Astrocyte of the hippocampus (primary cell): ENCODE measurements around the gene CYP4F22.
"Not testable (repeated sequence)": the region's sequence is repeated elsewhere in the genome, so short reads cannot be mapped to it uniquely, and the experiment has no call there.

ENCODE experiments used
- DNase-seq: peaks from one replicate; pipeline ENCODE4 v3.0.0; 2011; ENCODE audit warnings: low read depth, low spot score

The CYP4F22 gene

GRCh38 chr19:15488489-15489226, 19.7 kb upstream of the CYP4F22 start:
- DNase-seq = no peak

DNA sequence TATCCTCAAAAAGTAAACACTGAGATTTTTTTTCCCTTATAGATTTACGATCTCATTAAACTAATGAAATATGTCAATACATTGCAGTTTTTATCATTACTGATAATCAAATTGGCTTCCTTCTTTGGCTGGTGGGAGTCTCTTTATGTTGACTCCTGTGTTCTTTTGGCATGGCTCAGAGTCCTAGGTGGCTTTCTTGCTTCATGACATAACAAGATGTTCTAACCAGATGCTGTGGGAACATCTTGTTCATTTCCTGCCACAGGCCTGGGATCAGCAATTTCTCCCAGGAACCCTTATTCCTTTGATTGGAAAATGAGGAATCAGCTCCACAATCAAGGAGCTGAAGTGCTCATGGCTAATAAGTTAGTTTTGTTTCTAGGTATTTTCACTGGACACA, 13.2 kb upstream of the CYP4F22 start:
- DNase-seq = no peak

- DNase-seq = no peak
Observed at GRCh38 chr19:15498156-15498858, 10.0 kb upstream of the CYP4F22 start.

DNA sequence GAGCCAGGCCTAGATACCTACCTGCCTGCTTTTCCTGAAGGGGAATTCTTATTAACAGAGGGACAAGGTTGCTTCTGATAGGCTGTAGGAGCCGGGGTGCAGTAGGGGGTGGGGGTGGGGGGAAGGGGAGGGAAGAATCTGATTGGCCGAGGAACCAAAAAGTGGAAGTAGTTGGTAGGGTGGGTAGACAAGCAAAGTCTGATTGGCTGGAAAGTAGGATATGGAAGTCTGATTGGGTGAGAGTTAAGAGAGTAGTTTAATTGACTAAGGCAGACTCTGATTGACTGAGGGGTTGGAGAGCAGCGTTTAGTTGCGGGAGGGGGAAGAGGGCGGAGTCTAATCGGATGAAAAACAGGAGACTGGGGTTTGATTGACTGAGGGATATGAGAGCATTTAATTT, 9.4 kb upstream of the CYP4F22 start:
- DNase-seq = no peak

- no peak for DNase-seq
Observed at GRCh38 chr19:15501596-15501995, 6.7 kb upstream of the CYP4F22 start.

GRCh38 chr19:15502264-15502663, 6.1 kb upstream of the CYP4F22 start:
- DNase-seq = no peak

- DNase-seq = no peak
Observed at GRCh38 chr19:15506074-15506571, 2.2 kb upstream of the CYP4F22 start.

GRCh38 chr19:15507068-15508034, 974 bp upstream of the CYP4F22 start:
- DNase-seq = no peak

- no peak for DNase-seq
Observed at GRCh38 chr19:15511671-15512424, 3.5 kb downstream of the CYP4F22 start.

GRCh38 chr19:15515227-15515625, 6.9 kb downstream of the CYP4F22 start:
- not testable (repeated sequence) for DNase-seq

GRCh38 chr19:15516363-15516762, 8.0 kb downstream of the CYP4F22 start:
- no peak for DNase-seq

DNA sequence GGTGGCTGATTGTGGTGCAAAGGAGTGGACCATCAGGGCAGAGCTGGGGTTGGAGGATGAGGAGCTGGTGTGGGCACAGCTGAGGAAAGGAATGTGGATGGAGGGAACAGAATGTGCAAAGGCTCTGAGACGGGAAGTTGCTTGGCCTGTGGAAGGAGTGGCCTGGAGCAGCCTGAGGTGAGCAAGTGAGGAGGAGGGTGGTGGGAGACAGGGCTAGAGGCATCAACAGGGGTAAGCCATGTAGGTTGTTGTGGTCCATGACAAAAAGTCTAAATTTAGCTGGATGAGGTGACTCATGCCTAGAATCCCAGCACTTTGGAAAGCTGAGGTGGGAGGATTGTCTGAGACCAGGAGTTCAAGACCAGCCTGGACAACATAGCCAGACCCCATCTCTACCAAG, 9.5 kb downstream of the CYP4F22 start:
- DNase-seq = no peak

DNA sequence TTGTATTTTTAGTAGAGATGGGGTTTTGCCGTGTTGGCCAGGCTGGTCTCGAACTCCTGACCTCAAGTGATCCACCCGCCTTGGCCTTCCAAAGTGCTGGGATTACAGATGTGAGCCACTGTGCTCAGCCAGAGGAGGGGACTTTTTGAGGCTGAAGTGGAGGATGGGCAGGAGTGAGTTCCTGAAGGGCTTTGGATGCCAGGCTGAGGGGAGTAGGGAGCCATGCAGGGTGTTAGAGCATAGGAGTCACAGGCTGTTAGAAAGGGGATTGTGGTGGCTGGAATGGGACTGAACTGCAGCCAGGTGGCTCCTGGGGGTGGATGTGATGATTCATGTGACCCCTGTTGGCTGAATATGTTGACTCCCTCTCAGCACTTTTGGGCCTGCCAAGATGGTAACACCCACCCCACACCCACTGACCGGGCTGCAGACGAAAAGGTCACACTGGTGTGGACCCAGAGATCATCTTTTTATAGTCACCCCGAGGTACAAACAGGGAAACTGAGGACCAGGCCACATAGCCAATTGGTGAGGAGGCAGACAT, 11.2 kb downstream of the CYP4F22 start:
- DNase-seq = no peak

DNA sequence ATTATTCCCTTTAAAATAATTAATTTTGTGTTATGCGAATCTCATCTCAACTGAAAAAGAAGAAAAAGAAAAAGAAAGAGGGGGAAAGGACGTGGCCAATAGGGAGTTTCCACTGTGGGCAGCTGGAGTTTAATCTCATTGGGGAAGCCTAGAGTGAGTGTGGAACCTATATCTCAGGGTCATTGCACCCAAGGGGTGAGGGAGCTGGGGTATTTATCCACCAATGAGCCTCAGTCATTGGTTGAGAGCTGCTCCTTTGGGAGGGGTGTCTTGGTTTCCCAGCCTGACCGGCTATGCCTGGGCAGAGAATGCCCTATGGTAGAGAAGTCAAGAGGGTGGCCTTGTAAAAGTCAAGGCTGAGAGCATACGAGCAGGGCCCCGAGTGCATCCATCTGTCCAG, 16.5 kb downstream of the CYP4F22 start:
- DNase-seq = no peak

GRCh38 chr19:15525291-15525690, 17.0 kb downstream of the CYP4F22 start:
- DNase-seq = no peak

GRCh38 chr19:15526408-15526807, 18.1 kb downstream of the CYP4F22 start:
- DNase-seq = no peak

DNA sequence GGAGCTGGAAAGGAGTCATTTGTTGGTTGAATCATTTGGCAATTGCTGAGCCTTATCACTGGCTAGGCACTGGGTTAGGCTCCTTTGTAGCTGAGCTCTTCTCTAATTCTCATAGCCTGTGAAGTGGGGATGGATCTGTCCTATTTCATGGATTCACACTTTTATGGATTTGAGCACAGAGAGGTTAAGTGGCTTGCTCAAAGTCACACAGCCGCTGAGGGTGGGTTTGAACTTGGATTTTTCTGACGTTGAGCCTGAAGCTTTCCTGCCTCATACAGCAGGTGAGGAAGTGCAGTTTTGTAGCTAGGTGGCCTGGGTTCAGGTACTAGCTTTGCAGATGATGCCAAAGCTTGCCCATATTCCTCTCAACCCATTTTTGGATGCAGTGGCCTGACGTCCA, 19.4 kb downstream of the CYP4F22 start:
- no peak for DNase-seq

- no peak for DNase-seq
Observed at GRCh38 chr19:15529774-15530372, 21.5 kb downstream of the CYP4F22 start.

DNA sequence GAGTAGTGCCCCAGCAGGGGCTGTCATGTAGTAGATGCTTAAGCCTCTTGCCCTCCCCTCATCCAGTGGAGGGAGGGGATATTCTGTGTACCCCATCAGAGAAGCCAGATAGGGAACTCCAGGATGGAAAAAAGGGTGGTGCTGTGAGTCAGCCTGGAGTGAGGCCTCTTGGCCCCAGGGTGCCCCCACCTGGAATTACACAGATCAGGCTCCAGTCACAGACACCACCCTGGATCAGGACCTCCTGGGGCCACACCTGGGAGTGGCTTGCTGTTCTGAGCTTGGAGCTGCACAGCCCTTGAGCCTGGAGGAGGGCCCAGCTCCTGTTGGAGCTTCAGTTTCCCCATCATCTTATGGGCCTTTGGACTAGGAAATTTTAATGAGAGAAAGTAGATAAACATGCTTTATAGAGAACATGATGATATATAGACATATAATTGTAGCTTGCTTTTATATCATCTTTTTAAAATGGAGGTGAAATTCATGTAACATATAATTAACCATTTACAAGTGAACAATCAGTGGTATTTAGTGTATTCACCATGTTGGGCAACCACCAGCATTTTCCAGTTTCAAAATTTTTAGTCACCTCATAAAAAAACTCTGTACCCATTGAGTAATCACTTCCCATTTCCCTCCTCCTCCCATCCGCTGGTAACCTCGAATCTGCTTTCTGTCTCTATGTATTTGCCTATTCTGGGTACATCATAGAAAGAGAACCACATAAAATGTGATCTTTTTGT, 24.6 kb downstream of the CYP4F22 start:
- DNase-seq = no peak

- DNase-seq = not testable (repeated sequence)
Observed at GRCh38 chr19:15533522-15533830, 25.2 kb downstream of the CYP4F22 start.
